ENCODE data around the gene TGM3. TPM values are rescaled to one million over a fixed set of nuclear protein-coding genes. Genes with fewer than 3 reads are reported as not detected.

The TGM3 gene
- total RNA-seq, 6 donors from 2014 or later: 0.33 to 1.0 (median 0.46) TPM; not detected in 1

DNA sequence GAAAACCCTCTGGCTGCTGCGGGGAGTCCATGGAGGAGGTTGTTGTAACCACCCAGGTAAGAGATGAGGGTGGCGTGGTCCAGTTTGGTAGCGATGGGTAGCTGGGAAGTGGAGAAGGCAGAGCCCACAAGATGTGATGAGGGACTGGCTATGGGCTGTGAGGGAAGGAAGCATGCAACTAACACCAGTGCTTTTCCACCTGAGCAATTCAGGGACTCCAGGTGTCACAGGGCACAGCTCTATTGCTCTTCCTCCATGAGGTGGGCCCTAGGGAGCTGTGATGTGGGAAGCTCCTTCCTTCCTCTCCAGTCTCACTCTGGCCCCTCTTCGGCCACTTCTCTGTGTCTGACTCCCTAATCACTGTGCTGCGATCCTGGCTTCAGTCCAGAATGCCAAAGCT, 52.5 kb downstream of the TGM3 start:
- 82 to 89% methylated on average over 5 of the region's 5 CpGs for WGBS, 2 donors
- H3K4me1 ChIP-seq: no peaks in the 10 kb centered on the region
- no peaks in the 10 kb centered on the region for H3K9me3 ChIP-seq
- H3K27ac ChIP-seq: no peak overlapping the region
- DNase-seq (no peak), ATAC-seq (ENCODE audit: low FRiP score in 2 of 2) (no peak)
- no peak overlapping the region for H3K4me3 ChIP-seq
- TF ChIP-seq EP300 (IDR thresholded peaks at IDR 0.05): no peak
- no peak for TF ChIP-seq POLR2A (IDR thresholded peaks at IDR 0.05)
- TF ChIP-seq, protein P1, sequence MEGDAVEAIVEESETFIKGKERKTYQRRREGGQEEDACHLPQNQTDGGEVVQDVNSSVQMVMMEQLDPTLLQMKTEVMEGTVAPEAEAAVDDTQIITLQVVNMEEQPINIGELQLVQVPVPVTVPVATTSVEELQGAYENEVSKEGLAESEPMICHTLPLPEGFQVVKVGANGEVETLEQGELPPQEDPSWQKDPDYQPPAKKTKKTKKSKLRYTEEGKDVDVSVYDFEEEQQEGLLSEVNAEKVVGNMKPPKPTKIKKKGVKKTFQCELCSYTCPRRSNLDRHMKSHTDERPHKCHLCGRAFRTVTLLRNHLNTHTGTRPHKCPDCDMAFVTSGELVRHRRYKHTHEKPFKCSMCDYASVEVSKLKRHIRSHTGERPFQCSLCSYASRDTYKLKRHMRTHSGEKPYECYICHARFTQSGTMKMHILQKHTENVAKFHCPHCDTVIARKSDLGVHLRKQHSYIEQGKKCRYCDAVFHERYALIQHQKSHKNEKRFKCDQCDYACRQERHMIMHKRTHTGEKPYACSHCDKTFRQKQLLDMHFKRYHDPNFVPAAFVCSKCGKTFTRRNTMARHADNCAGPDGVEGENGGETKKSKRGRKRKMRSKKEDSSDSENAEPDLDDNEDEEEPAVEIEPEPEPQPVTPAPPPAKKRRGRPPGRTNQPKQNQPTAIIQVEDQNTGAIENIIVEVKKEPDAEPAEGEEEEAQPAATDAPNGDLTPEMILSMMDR (IDR thresholded peaks at IDR 0.05): no peak
- TF ChIP-seq POLR2AphosphoS5 (IDR thresholded peaks at IDR 0.05): no peak
- H3K36me3 ChIP-seq: no peaks in the 10 kb centered on the region
- H3K27me3 ChIP-seq: no peaks in the 10 kb centered on the region

DNA sequence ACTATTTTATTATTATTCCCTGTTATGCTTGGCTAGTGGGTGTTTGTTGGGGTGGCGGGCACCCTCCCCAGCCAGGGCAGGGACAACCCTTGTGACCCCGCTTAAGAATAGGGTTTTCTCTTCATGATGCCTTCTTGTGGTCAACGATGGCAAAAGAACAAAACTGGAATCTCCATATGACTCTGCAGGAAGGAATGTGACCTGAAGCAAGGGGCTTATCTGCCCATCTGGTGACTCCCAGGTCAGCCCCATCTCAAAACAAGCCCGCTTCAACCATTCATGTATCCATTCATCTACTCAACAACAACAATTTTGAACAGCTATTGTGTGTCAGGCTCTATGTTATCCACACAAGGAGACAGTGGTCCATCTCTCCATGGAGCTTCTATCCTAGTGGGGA, 54.0 kb downstream of the TGM3 start:
- WGBS, 2 donors: 48 to 50% methylated on average over 4 of the region's 4 CpGs
- no peaks in the 10 kb centered on the region for H3K4me1 ChIP-seq
- H3K9me3 ChIP-seq: no peaks in the 10 kb centered on the region
- H3K27ac ChIP-seq: no peak overlapping the region
- no peak for ATAC-seq (ENCODE audit: low FRiP score in 2 of 2)
- H3K27me3 ChIP-seq: no peaks in the 10 kb centered on the region
- H3K36me3 ChIP-seq: no peaks in the 10 kb centered on the region
- TF ChIP-seq, protein P1 (IDR thresholded peaks at IDR 0.05): no peak
- TF ChIP-seq POLR2AphosphoS5 (IDR thresholded peaks at IDR 0.05) (no peak), EP300 (IDR thresholded peaks at IDR 0.05) (no peak), POLR2A (IDR thresholded peaks at IDR 0.05) (no peak)
- DNase-seq: no peak
- H3K4me3 ChIP-seq: no peak overlapping the region

DNA sequence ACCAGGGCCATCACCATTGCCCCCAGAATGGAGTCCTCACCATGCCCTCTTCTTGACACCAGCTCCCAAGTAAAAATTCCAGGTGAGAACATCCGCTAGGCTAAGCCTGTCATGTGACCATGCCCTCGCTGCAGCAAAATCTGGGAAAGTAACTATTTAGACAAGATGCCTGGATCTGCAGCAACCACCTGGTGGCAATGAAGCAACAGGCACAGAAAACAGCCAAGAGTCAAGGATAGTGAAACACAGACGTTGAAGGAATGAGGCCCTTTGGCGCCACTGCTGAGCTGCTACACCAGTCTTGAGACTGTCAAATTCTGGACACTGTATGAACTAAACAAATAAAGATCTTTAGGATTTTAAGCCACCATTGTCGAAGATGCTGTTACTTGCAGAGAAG, 54.8 kb downstream of the TGM3 start:
- no peaks in the 10 kb centered on the region for H3K27me3 ChIP-seq
- ATAC-seq (ENCODE audit: low FRiP score in 2 of 2): no peak
- no peak overlapping the region for H3K27ac ChIP-seq

DNA sequence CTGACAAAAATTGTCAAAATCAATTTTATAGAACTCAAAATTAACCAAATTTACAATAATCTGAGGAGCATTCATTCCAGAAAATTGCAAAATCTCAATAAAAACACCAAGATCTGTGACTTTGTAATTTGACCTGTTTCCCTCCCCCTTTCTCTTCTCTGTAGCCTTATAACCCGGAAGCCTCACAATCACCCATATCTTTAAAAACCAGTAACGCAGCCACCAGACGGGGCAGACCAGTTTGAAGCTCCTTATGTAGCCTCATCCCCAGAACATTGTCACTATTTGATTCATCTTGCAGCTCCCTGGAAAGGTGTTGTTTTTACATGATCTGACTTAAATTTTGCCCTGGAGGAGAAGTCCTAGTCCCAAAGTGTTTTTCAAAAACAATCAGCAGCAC, 57.4 kb downstream of the TGM3 start:
- no peak overlapping the region for H3K27ac ChIP-seq
- TF ChIP-seq, protein P1 (IDR thresholded peaks at IDR 0.05): no peak
- no peak for TF ChIP-seq EP300 (IDR thresholded peaks at IDR 0.05)
- no peak overlapping the region for H3K4me3 ChIP-seq
- no peaks in the 10 kb centered on the region for H3K36me3 ChIP-seq
- WGBS, 2 donors: 61 to 68% methylated on average over 3 of the region's 3 CpGs
- DNase-seq (no peak), ATAC-seq (ENCODE audit: low FRiP score in 2 of 2) (no peak)
- H3K4me1 ChIP-seq: no peaks in the 10 kb centered on the region
- no peaks in the 10 kb centered on the region for H3K27me3 ChIP-seq
- no peaks in the 10 kb centered on the region for H3K9me3 ChIP-seq

More for the DNA sequence above, 54.8 kb downstream of the TGM3 start:
- Histone ChIP-seq H3K9me3 (no peaks in the 10 kb centered on the region), H3K36me3 (no peaks in the 10 kb centered on the region), H3K4me3 (no peak overlapping the region), H3K4me1 (no peaks in the 10 kb centered on the region)
- WGBS, 2 donors: 84 to 91% methylated on average over 5 of the region's 5 CpGs
- TF ChIP-seq EP300 (IDR thresholded peaks at IDR 0.05) (no peak), POLR2A (IDR thresholded peaks at IDR 0.05) (no peak), POLR2AphosphoS5 (IDR thresholded peaks at IDR 0.05) (no peak)
- TF ChIP-seq, protein P1 (IDR thresholded peaks at IDR 0.05): no peak
- DNase-seq: no peak

DNA sequence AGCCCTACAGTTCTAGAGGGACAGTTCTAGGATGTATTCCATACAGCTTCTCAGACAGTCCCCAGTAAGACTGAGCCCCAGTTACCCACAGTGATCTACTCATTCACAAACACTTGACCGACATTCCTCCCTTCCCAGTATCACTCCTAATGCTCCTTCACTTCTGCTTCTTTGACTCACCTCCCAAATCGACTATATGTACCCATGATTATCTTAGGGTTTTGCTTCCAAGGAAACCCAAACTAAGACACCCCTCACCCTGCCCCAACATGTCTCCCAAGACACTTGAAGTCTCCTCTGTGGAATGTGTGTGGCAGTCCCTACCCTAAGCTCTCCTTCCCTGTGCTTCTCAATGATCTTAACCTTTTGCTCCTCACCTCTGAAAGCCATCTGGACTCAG, 61.3 kb downstream of the TGM3 start:
- no peaks in the 10 kb centered on the region for H3K4me1 ChIP-seq
- H3K27me3 ChIP-seq: no peaks in the 10 kb centered on the region
- 44 to 51% methylated on average over 2 of the region's 2 CpGs for WGBS, 2 donors
- ATAC-seq (ENCODE audit: low FRiP score in 2 of 2) (no peak), DNase-seq (no peak)
- no peaks in the 10 kb centered on the region for H3K36me3 ChIP-seq
- TF ChIP-seq POLR2AphosphoS5 (IDR thresholded peaks at IDR 0.05): no peak
- TF ChIP-seq, protein P1 (IDR thresholded peaks at IDR 0.05): no peak
- peaks cover 0 to 9% (median 6%) of the 10 kb centered on the region in 4 donors for H3K9me3 ChIP-seq
- no peak overlapping the region for H3K27ac ChIP-seq
- no peak overlapping the region for H3K4me3 ChIP-seq
